ENCODE measurements around the gene SPATC1L. TPM values are rescaled to one million over a fixed set of nuclear protein-coding genes. Genes with fewer than 3 reads are reported as not detected.

The SPATC1L gene
- polyA plus RNA-seq, 3 donors: 3.3 to 6.7 (median 5.8) TPM

DNA sequence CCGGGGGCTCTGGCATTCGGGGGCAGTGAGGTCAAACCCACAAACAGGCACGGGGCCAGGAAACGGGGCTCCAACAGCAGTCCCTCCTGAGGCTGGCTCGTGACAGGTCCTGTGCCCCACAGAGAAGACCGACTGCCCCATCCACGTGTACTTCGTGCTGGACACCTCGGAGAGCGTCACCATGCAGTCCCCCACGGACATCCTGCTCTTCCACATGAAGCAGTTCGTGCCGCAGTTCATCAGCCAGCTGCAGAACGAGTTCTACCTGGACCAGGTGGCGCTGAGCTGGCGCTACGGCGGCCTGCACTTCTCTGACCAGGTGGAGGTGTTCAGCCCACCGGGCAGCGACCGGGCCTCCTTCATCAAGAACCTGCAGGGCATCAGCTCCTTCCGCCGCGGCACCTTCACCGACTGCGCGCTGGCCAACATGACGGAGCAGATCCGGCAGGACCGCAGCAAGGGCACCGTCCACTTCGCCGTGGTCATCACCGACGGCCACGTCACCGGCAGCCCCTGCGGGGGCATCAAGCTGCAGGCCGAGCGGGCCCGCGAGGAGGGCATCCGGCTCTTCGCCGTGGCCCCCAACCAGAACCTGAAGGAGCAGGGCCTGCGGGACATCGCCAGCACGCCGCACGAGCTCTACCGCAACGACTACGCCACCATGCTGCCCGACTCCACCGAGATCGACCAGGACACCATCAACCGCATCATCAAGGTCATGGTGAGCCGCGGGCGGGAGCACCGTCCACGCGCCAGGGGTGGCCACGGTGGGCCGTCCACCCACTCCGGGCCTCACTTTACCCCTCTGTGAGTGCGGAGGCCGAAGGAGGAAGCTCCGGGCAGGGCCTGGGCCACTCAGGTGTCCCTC is 72.2 kb downstream of the SPATC1L start:
- no peaks in the 10 kb centered on the region for H3K36me3 Mint-ChIP-seq
- Histone ChIP-seq H3K27ac (ENCODE audit: low read depth in 1 of 2, low read length in 2 of 2) (no peak overlapping the region), H3K4me3 (replicated peaks in 1 of 3; ENCODE audit: low read depth in 2 of 3, low read length in 3 of 3) (no peak overlapping the region), H3K36me3 (replicated peaks in 1 of 2; ENCODE audit: control insufficient read depth in 1 of 2, insufficient read depth in 2 of 2, low read length in 2 of 2) (no peaks in the 10 kb centered on the region), H3K4me1 (ENCODE audit: control insufficient read depth in 1 of 2, insufficient read depth in 2 of 2, low read length in 2 of 2) (no peaks in the 10 kb centered on the region), H2AFZ (ENCODE audit: insufficient read depth, low read depth, low read length, poor library complexity, severe bottlenecking) (no peak overlapping the region), H3K9ac (ENCODE audit: insufficient read depth, low read length, poor library complexity, severe bottlenecking) (no peak overlapping the region), H3K79me2 (ENCODE audit: insufficient read depth, low read length) (no peaks in the 10 kb centered on the region), H3K27me3 (ENCODE audit: control insufficient read depth in 2 of 2, insufficient read depth in 2 of 2, low read length in 2 of 2) (no peaks in the 10 kb centered on the region), H3K9me3 (replicated peaks in 1 of 2; ENCODE audit: control insufficient read depth in 1 of 2, insufficient read depth in 1 of 2, low read length in 2 of 2) (peaks cover 15 to 25% of the 10 kb centered on the region in 2 donors), H3K4me2 (replicated peaks; ENCODE audit: extremely low read depth, low read length, poor library complexity, severe bottlenecking) (no peak overlapping the region), H4K20me1 (ENCODE audit: insufficient read depth, low read length) (no peaks in the 10 kb centered on the region)
- TF ChIP-seq, protein P1, sequence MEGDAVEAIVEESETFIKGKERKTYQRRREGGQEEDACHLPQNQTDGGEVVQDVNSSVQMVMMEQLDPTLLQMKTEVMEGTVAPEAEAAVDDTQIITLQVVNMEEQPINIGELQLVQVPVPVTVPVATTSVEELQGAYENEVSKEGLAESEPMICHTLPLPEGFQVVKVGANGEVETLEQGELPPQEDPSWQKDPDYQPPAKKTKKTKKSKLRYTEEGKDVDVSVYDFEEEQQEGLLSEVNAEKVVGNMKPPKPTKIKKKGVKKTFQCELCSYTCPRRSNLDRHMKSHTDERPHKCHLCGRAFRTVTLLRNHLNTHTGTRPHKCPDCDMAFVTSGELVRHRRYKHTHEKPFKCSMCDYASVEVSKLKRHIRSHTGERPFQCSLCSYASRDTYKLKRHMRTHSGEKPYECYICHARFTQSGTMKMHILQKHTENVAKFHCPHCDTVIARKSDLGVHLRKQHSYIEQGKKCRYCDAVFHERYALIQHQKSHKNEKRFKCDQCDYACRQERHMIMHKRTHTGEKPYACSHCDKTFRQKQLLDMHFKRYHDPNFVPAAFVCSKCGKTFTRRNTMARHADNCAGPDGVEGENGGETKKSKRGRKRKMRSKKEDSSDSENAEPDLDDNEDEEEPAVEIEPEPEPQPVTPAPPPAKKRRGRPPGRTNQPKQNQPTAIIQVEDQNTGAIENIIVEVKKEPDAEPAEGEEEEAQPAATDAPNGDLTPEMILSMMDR (IDR thresholded peaks at IDR 0.05): no peak
- WGBS (ENCODE audit: insufficient coverage): 95% methylated on average over 69 of the region's 69 CpGs
- intact Hi-C loops (cut with micrococcal nuclease): no loop called here
- H3K4me3 Mint-ChIP-seq: no peak overlapping the region
- peaks cover 2 to 36% (median 22%) of the 10 kb centered on the region in 7 donors for H3K9me3 Mint-ChIP-seq
- DNase-seq: no peak
- no peaks in the 10 kb centered on the region for H3K4me1 Mint-ChIP-seq
- H3K27me3 Mint-ChIP-seq (ENCODE audit: low read depth in 3 of 3): peaks cover 0 to 6% (median 0%) of the 10 kb centered on the region in 3 donors
- no peak overlapping the region for H3K27ac Mint-ChIP-seq

DNA sequence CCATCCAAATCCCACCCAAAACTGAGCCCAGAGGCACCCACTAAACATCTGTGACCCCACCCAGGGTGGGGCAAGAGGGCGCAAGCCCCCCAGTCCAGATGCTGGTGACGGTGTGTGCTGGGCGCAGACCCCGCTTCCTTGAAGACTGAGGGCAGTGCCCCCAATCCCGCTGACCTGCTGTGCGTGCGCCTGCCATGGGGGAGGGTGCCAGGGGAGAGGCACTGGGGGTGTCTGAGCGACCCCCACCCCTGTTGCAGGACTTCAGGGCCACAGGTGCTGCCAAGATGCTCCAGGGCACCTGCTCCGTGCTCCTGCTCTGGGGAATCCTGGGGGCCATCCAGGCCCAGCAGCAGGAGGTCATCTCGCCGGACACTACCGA is 73.1 kb downstream of the SPATC1L start:
- H3K4me3 Mint-ChIP-seq: no peak overlapping the region
- intact Hi-C loops (cut with micrococcal nuclease): no loop called here
- H3K27me3 Mint-ChIP-seq (ENCODE audit: low read depth in 3 of 3): peaks cover 0 to 7% (median 0%) of the 10 kb centered on the region in 3 donors
- Histone ChIP-seq H3K4me2 (replicated peaks; ENCODE audit: extremely low read depth, low read length, poor library complexity, severe bottlenecking) (no peak overlapping the region), H3K9ac (ENCODE audit: insufficient read depth, low read length, poor library complexity, severe bottlenecking) (no peak overlapping the region), H3K79me2 (ENCODE audit: insufficient read depth, low read length) (no peaks in the 10 kb centered on the region), H3K4me3 (replicated peaks in 1 of 3; ENCODE audit: low read depth in 2 of 3, low read length in 3 of 3) (no peak overlapping the region), H2AFZ (ENCODE audit: insufficient read depth, low read depth, low read length, poor library complexity, severe bottlenecking) (no peak overlapping the region), H3K4me1 (ENCODE audit: control insufficient read depth in 1 of 2, insufficient read depth in 2 of 2, low read length in 2 of 2) (no peaks in the 10 kb centered on the region), H4K20me1 (ENCODE audit: insufficient read depth, low read length) (no peaks in the 10 kb centered on the region), H3K36me3 (replicated peaks in 1 of 2; ENCODE audit: control insufficient read depth in 1 of 2, insufficient read depth in 2 of 2, low read length in 2 of 2) (no peaks in the 10 kb centered on the region), H3K27ac (ENCODE audit: low read depth in 1 of 2, low read length in 2 of 2) (no peak overlapping the region), H3K27me3 (ENCODE audit: control insufficient read depth in 2 of 2, insufficient read depth in 2 of 2, low read length in 2 of 2) (no peaks in the 10 kb centered on the region), H3K9me3 (replicated peaks in 1 of 2; ENCODE audit: control insufficient read depth in 1 of 2, insufficient read depth in 1 of 2, low read length in 2 of 2) (peaks cover 15 to 22% of the 10 kb centered on the region in 2 donors)
- peaks cover 2 to 34% (median 22%) of the 10 kb centered on the region in 7 donors for H3K9me3 Mint-ChIP-seq
- DNase-seq: no peak
- H3K36me3 Mint-ChIP-seq: no peaks in the 10 kb centered on the region
- 100% methylated on average over 6 of the region's 12 CpGs for WGBS (ENCODE audit: insufficient coverage)
- no peaks in the 10 kb centered on the region for H3K4me1 Mint-ChIP-seq
- TF ChIP-seq, protein P1 (IDR thresholded peaks at IDR 0.05): no peak
- no peak overlapping the region for H3K27ac Mint-ChIP-seq

Other genes starting within 250 kb of the SPATC1L start
- gene COL6A1, start 202.7 kb downstream of the SPATC1L start, polyA plus RNA-seq: under 1 TPM; 0.08 to 0.11 (median 0.10) TPM
- under 1 TPM in 1 of 3 donors, not detected in 2; 0.01 TPM for gene COL6A2, start 86.3 kb downstream of the SPATC1L start, polyA plus RNA-seq
- not detected for gene FTCD, start 28.9 kb downstream of the SPATC1L start, polyA plus RNA-seq
- 10 to 100 TPM in 1 of 3 donors, 1 to 10 TPM in 2; 4.1 to 20.0 (median 4.9) TPM for gene LSS, start 44.3 kb upstream of the SPATC1L start, polyA plus RNA-seq
- gene MCM3AP, start 101.2 kb upstream of the SPATC1L start, polyA plus RNA-seq: 10 to 100 TPM; 30.9 to 62.4 (median 32.7) TPM
- gene YBEY, start 101.9 kb upstream of the SPATC1L start, polyA plus RNA-seq: 1 to 10 TPM; 4.1 to 8.6 (median 5.2) TPM
- gene C21orf58, start 139.4 kb upstream of the SPATC1L start, polyA plus RNA-seq: under 1 TPM; 0.15 to 0.73 (median 0.21) TPM
- 10 to 100 TPM in 1 of 3 donors, 1 to 10 TPM in 2; 4.2 to 16.3 (median 5.1) TPM for gene PCNT, start 139.7 kb upstream of the SPATC1L start, polyA plus RNA-seq

Measured in CD14-positive monocyte (primary cell).